OCI-M2 (cell line): ENCODE results near the gene MKX.
A peak's percentile ranks its signal among the peaks of the same experiment; 100 is the strongest.

Experiments
- DNase-seq: peaks from one replicate; lab custom pipeline; 2025; ENCODE audit not compliant: unreplicated experiment; lab: John Stamatoyannopoulos, UW

Gene MKX, protein sequence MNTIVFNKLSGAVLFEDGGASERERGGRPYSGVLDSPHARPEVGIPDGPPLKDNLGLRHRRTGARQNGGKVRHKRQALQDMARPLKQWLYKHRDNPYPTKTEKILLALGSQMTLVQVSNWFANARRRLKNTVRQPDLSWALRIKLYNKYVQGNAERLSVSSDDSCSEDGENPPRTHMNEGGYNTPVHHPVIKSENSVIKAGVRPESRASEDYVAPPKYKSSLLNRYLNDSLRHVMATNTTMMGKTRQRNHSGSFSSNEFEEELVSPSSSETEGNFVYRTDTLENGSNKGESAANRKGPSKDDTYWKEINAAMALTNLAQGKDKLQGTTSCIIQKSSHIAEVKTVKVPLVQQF

DNA sequence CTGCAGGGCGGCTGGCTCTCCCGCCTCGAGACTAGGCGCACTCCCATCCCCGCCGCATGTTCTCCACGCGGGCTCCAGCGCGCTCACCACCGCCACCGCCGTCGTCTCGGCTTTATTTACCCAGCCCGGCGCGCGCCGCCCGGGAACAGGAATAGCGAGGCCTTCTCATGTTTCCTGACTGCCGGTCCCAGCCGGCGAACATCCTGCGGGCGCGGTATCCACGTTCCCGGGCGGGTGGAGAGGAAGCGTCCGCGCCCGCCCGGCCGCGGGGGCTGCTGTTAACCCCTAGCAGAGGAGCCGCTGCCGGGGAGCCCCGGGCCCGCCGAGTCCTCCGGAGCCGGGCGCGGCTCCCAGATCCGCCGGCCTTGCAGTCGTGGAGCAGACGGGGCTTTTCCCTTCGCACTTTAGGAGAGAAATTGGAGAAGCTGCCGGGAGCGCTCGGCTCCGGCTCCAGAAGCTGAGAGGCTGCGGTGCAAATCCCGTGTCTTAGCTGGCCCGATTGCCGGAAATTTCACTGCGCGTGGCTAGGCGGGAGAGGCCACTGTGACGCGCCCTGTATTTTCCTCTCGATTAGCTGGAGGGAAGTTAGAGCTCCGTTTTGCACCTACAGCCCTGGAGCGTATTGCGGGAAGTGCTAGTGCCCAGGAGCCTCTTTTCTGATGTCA lies at the start of gene MKX:
Gene MKX, minus strand, starts transcription at position 88 of the 665 bp plus-strand sequence. CDS start 2,404 bp downstream, outside the sequence.
- no peak for DNase-seq

- no peak for DNase-seq
Observed at GRCh38 chr10:27794157-27794556, 48.5 kb upstream of the MKX start.

DNA sequence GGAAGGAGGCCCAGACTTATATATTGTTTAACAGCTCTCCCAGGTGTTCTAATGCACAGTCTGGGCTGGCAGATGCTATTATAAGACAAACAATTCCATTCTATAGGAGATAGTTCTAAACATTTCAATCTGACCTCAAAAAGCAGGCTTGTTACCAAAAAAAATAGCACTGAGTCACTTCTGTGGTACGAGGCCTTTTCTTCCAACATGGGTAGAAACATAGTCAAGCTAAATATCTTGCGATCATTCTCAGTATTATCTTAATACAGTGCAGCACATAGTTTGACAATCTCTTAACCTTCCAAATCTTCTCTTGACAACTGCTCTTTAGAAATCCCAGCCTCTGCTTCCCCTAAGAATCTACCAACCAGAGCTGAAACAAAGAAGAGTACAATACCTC lies 46.6 kb upstream of the MKX start:
- DNase-seq = no peak

- no peak for DNase-seq
Observed at GRCh38 chr10:27784272-27784671, 38.7 kb upstream of the MKX start.

DNA sequence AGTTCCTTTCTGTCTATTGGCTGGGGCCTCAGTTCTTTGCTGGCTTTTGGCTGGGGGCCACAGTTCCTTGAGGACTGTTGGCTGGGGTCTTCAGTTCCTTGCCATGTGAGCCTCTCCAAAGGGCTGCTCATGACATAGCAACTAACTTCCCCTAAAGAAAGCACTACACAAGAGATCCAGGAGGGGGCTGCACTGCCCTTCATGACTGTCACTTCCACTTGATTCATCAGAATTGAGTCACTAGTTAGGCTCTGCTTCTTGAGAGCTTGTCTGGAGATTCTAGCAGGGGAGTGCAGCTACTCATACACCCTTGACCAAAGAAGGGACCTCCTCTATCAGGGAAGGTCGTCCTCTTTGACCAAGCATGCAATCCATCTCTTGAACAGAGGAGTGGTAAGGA lies 38.0 kb upstream of the MKX start:
- peak; percentile 11 for DNase-seq

- DNase-seq = no peak
Observed at GRCh38 chr10:27779462-27780015, 33.9 kb upstream of the MKX start.

- no peak for DNase-seq
Observed at GRCh38 chr10:27774831-27775230, 29.2 kb upstream of the MKX start.

- DNase-seq = no peak
Observed at GRCh38 chr10:27771231-27771630, 25.6 kb upstream of the MKX start.

DNA sequence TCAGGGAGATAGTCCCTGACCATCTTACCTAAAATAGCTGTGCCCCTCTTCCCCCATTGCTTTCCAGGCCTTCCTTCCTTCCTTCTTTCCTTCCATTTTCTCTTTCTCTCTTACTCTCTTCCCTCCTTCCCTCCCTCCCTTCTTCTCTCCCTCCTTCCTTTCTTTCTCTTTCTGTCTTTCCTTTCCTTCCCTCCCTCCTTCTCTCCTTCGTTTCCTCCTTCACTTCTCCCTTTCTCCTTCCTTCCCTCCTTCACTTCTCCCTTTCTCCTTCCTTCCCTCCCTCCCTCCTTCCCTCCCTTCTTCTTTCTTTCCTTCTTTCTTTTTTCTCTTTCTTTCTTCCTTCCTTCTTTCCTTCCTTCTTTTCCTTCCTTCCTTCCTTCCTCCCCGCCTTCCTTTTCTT lies 24.6 kb upstream of the MKX start:
- no peak for DNase-seq

- no peak for DNase-seq
Observed at GRCh38 chr10:27760867-27761266, 15.2 kb upstream of the MKX start.

- DNase-seq = no peak
Observed at GRCh38 chr10:27759483-27760272, 14.1 kb upstream of the MKX start.

- DNase-seq = no peak
Observed at GRCh38 chr10:27752673-27753237, 7.1 kb upstream of the MKX start.

DNA sequence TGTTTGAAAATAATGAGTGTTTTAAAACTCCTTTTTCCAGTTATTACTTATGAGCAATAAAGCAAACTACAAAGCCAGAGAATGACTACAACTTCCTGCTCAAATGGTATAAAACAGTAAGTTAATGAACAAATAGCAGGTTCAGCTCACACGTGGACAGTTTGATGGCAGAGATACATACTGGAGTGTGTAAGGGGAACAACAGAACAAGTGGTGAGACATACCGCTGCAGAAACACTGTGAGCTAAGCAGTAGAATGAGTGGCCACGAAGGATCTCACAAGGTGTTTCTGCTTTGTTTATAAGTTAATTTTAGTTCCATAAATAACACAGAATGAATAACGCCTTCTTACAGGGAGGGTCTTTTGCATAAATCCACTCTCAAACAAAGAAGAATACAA lies 3.0 kb upstream of the MKX start:
- DNase-seq = no peak

GRCh38 chr10:27747096-27747451 lies 1.5 kb upstream of the MKX start:
- no peak for DNase-seq

GRCh38 chr10:27746397-27747095 lies 927 bp upstream of the MKX start:
- DNase-seq = no peak

- no peak for DNase-seq
Observed at GRCh38 chr10:27744802-27745731, 552 bp downstream of the MKX start.

DNA sequence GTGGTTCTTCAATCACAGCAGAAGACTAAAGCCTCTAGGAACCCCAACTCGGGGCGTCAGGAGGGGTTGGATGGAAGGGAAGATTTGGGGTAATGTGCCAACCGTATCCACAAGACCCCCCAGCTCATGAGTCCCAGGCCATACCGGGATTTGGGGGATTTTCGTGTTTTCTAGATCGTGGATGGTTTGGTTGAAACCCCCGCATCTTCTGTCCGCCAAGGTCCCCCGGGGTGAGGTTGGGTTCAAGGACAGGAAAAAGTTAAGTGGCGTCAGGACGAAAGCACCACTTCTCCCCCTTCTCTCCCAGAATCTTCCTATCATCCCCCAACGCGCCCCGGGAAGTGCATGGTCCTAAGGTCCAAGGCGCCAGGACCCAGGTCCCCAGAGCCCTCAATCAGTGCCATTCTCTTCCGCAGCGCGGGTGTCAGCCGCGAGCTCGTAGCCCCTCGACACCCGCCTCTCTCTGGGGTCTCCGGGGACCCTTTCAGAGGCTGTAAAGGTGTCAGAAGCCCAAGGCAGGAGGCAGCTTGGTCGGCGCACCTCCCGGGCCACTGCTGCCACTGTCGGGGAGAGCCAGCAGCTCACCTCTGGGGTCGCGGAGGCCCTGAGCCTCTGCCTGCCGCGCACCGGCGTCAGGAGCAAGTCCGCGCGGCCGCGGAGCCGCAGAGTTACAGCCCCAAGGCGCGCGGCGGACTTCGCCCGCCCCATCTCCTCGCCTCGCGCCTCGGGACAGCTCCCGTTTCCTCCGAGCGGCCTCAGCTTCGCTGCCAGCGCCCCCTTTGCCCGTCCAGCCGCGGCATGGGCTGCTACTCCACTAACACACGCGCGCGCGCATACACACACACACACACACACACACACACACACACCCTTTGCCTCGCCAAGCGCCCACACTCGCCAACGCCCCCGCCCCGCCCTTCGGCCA lies 1.5 kb downstream of the MKX start:
- no peak for DNase-seq

- DNase-seq = no peak
Observed at GRCh38 chr10:27743012-27743876, 2.4 kb downstream of the MKX start.
